ENCODE results near the gene ABHD5. TPM values are rescaled to one million over a fixed set of nuclear protein-coding genes. Genes with fewer than 3 reads are reported as not detected.

ABHD5 gene
- total and polyA plus RNA-seq, 2 of the 13 experiments (the other 11 are each of a cell fraction or from before 2014, with no cell fraction given): 4.5 to 13.3 TPM

DNA sequence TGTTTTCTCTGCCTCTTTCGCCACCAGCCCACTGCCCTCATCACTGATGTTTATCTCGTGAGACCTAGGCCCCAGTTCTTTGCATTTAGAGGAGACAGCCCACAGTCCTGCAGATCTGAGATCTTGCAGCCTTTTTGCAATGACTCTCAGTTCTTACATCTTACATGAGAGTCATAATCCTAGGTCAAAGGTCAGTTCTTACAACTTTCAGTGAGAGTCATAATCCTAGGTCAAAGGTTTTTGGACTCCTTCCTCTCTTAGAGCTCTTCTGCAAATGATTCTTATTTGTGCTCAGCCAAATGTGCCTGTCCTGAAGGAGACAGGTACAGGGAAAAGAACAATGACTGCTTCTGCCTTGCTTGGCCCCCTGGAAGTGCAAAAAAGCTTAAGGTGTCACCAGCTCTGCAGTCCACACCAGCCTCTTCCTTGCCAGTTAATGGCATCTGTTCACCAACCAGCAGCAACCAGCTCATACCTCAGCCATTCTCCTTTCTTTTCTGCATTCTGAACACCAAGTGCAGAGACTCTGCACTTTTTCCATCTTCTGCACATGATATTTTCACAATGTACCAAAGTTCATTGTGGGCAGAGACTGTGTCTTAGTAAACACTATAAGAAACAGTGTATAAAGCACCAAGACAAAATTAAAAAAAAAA is 67.1 kb downstream of the ABHD5 start (continued):
- TF ChIP-seq, protein P1, sequence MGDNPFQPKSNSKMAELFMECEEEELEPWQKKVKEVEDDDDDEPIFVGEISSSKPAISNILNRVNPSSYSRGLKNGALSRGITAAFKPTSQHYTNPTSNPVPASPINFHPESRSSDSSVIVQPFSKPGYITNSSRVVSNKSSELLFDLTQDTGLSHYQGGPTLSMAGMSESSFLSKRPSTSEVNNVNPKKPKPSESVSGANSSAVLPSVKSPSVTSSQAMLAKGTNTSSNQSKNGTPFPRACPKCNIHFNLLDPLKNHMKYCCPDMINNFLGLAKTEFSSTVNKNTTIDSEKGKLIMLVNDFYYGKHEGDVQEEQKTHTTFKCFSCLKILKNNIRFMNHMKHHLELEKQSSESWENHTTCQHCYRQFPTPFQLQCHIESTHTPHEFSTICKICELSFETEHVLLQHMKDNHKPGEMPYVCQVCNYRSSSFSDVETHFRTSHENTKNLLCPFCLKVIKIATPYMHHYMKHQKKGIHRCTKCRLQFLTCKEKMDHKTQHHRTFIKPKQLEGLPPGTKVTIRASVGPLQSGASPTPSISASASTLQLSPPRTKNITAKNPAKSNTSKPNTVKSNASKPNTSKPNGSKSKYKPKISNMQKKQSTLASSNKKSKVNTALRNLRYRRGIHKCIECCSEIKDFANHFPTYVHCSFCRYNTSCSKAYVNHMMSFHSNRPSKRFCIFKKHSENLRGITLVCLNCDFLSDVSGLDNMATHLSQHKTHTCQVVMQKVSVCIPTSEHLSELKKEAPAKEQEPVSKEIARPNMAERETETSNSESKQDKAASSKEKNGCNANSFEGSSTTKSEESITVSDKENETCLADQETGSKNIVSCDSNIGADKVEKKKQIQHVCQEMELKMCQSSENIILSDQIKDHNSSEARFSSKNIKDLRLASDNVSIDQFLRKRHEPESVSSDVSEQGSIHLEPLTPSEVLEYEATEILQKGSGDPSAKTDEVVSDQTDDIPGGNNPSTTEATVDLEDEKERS (CRISPR knock-in tag; IDR thresholded peaks at IDR 0.05): no peak

DNA sequence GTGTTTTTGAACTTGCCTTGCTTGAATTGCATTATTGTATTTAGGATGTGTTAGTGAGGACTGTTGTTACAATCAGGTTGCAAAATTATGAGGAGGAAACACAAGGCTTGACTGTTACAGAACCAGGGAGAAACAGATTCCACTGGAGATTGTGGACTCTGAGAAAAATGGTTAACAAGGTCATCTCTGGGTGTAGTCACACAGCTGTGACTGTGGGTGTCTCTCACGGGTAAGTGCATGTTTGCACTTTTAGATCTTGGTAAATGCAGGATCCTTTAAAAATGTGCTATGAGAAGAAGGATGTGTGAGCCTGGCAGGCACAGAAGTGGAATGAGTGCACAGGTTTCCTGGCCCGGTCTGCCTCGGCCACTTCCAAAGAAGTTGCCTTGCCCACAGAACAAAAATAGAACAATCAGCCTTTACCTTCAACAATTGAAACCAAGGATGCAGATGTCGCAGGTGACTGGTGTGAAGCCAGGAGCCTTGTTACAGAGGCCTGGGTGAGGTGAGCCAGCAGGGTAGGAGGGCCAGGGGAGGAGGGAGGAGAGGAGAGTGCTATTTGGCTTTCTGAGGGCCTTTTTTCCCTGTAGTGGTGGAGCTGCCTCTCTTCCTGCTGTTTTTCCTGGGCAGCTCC is 68.0 kb downstream of the ABHD5 start:
- ATAC-seq: no peak
- H3K4me3 ChIP-seq (replicated peaks in 1 of 3; ENCODE audit: insufficient read depth in 1 of 3, low read depth in 2 of 3, low read length in 3 of 3): no peak overlapping the region
- in situ Hi-C loops (cut with HindIII; ENCODE audit: extremely low pct_ligation_motif_present, low pct_unique_long_range_greater_than_20kb): loop anchor here (5.0 kb wide), 1 partner anchor 211 kb away; no protein-coding TSS in a partner anchor

More for the DNA sequence above, 68.0 kb downstream of the ABHD5 start:
- intact Hi-C loops (cut with micrococcal nuclease; ENCODE audit: unreplicated experiment): loop anchor here (1.0 kb wide), 2 partner anchors 67 to 214 kb away; no protein-coding TSS in a partner anchor
- H4K20me1 ChIP-seq (ENCODE audit: insufficient read depth, low read length): no peaks in the 10 kb centered on the region
- BruUV-seq (replicated peaks): no TSS peak
- ChIA-PET CTCF (ENCODE audit: low intra/inter-chr PET ratio, low total read pairs) (no interaction called here), POLR2A (no interaction called here)
- WGBS (ENCODE audit: low lambda C conversion rate): 27% methylated on average over 4 of the region's 4 CpGs
- H3K27me3 ChIP-seq (ENCODE audit: control insufficient read depth in 1 of 2, insufficient read depth in 2 of 2, low read length in 2 of 2): no peaks in the 10 kb centered on the region
- no peaks in the 10 kb centered on the region for H3K79me2 ChIP-seq (ENCODE audit: insufficient read depth, low read length)
- H3K9me3 ChIP-seq (ENCODE audit: low read length): no peaks in the 10 kb centered on the region
- FAIRE-seq (no peak), DNase-seq (ENCODE audit: low spot score) (no peak)
- no peak overlapping the region for H3K27ac ChIP-seq (ENCODE audit: extremely low read length, insufficient read depth, low read length)
- H3K9ac ChIP-seq (ENCODE audit: insufficient read depth, low read depth, low read length): no peak overlapping the region
- H3K4me1 ChIP-seq (ENCODE audit: insufficient read depth, low read length): peaks cover 19% of the 10 kb centered on the region; the same call in 1 of the 2 replicates
- no peaks in the 10 kb centered on the region for H3K36me3 ChIP-seq (replicated peaks in 1 of 2; ENCODE audit: control insufficient read depth in 1 of 2, insufficient read depth in 2 of 2, low read length in 2 of 2)
- peak overlapping the region; percentile 7 for H2AFZ ChIP-seq (ENCODE audit: low read length)
- TF ChIP-seq, protein P2, sequence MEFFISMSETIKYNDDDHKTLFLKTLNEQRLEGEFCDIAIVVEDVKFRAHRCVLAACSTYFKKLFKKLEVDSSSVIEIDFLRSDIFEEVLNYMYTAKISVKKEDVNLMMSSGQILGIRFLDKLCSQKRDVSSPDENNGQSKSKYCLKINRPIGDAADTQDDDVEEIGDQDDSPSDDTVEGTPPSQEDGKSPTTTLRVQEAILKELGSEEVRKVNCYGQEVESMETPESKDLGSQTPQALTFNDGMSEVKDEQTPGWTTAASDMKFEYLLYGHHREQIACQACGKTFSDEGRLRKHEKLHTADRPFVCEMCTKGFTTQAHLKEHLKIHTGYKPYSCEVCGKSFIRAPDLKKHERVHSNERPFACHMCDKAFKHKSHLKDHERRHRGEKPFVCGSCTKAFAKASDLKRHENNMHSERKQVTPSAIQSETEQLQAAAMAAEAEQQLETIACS (CRISPR knock-in tag; IDR thresholded peaks at IDR 0.05): no peak
- no peak for TF ChIP-seq ZEB1 (IDR thresholded peaks at IDR 0.05; ENCODE audit: insufficient replicate concordance, low read depth)
- no peak for TF ChIP-seq ZFP37 (CRISPR knock-in tag; IDR thresholded peaks at IDR 0.05; ENCODE audit: borderline replicate concordance)
- no peak for TF ChIP-seq NR3C1 (CRISPR knock-in tag; IDR thresholded peaks at IDR 0.05)
- peak overlapping the region; percentile 52; the same call in 1 of the 2 replicates for H3K4me2 ChIP-seq (ENCODE audit: low read depth, low read length)

Data from HepG2 (cell line).